Stimulated activated CD4-positive, alpha-beta T cell treated with anti-CD3 and anti-CD28 coated beads, Interleukin-2, amount 100 ng/mL, for 48 hours (primary cell): ENCODE results near the gene EPB41.
"Not testable (repeated sequence)": the region's sequence is repeated elsewhere in the genome, so short reads cannot be mapped to it uniquely, and the experiment has no call there.

Source experiments
- DNase-seq, 2 donors: peaks; one replicate each; pipeline ENCODE4 v3.0.0-alpha.2; 2020

EPB41 gene

GRCh38 chr1:28927648-28928313 lies 13.4 kb downstream of the EPB41 start:
- no peak for DNase-seq

- no peak for DNase-seq
Measured at GRCh38 chr1:28928314-28928941, 14.1 kb downstream of the EPB41 start.

- DNase-seq: no peak
Measured at GRCh38 chr1:28933277-28933676, 18.9 kb downstream of the EPB41 start.

GRCh38 chr1:28933918-28934317 lies 19.5 kb downstream of the EPB41 start:
- no peak for DNase-seq

- no peak for DNase-seq
Measured at GRCh38 chr1:28934676-28935075, 20.3 kb downstream of the EPB41 start.

- no peak for DNase-seq
Measured at GRCh38 chr1:28935293-28935692, 20.9 kb downstream of the EPB41 start.

GRCh38 chr1:28936094-28936493 lies 21.7 kb downstream of the EPB41 start:
- no peak for DNase-seq

- DNase-seq: no peak
Measured at GRCh38 chr1:28936528-28936927, 22.2 kb downstream of the EPB41 start.

GRCh38 chr1:28943581-28943980 lies 29.2 kb downstream of the EPB41 start:
- DNase-seq: not testable (repeated sequence)

GRCh38 chr1:28950006-28950405 lies 35.6 kb downstream of the EPB41 start:
- no peak for DNase-seq

- DNase-seq: no peak
Measured at GRCh38 chr1:28950449-28950848, 36.1 kb downstream of the EPB41 start.

GRCh38 chr1:28954126-28954726 lies 39.9 kb downstream of the EPB41 start:
- no peak for DNase-seq

GRCh38 chr1:28956038-28956464 lies 41.7 kb downstream of the EPB41 start:
- DNase-seq: no peak

- peak; percentile 20 to 30 for DNase-seq
Measured at GRCh38 chr1:28962114-28962831, 47.9 kb downstream of the EPB41 start.

GRCh38 chr1:28965271-28965870 lies 51.0 kb downstream of the EPB41 start:
- no peak for DNase-seq

GRCh38 chr1:28966617-28967016 lies 52.2 kb downstream of the EPB41 start:
- DNase-seq: no peak

- no peak for DNase-seq
Measured at GRCh38 chr1:28971980-28972771, 57.8 kb downstream of the EPB41 start.

- no peak for DNase-seq
Measured at GRCh38 chr1:28973596-28974421, 59.4 kb downstream of the EPB41 start.

- DNase-seq: no peak
Measured at GRCh38 chr1:28974432-28974831, 60.1 kb downstream of the EPB41 start.

GRCh38 chr1:28976248-28976647 lies 61.9 kb downstream of the EPB41 start:
- no peak for DNase-seq

- no peak for DNase-seq
Measured at GRCh38 chr1:28981210-28981609, 66.8 kb downstream of the EPB41 start.
